GM18858 (cell line): ENCODE measurements around the gene RHBDD1.

Experiments
- ATAC-seq: cut with Tn5 transposase; IDR thresholded peaks from one replicate; pipeline ENCODE4 v1.9.1; 2021; ENCODE audit not compliant: unreplicated experiment

The RHBDD1 gene, protein sequence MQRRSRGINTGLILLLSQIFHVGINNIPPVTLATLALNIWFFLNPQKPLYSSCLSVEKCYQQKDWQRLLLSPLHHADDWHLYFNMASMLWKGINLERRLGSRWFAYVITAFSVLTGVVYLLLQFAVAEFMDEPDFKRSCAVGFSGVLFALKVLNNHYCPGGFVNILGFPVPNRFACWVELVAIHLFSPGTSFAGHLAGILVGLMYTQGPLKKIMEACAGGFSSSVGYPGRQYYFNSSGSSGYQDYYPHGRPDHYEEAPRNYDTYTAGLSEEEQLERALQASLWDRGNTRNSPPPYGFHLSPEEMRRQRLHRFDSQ

DNA sequence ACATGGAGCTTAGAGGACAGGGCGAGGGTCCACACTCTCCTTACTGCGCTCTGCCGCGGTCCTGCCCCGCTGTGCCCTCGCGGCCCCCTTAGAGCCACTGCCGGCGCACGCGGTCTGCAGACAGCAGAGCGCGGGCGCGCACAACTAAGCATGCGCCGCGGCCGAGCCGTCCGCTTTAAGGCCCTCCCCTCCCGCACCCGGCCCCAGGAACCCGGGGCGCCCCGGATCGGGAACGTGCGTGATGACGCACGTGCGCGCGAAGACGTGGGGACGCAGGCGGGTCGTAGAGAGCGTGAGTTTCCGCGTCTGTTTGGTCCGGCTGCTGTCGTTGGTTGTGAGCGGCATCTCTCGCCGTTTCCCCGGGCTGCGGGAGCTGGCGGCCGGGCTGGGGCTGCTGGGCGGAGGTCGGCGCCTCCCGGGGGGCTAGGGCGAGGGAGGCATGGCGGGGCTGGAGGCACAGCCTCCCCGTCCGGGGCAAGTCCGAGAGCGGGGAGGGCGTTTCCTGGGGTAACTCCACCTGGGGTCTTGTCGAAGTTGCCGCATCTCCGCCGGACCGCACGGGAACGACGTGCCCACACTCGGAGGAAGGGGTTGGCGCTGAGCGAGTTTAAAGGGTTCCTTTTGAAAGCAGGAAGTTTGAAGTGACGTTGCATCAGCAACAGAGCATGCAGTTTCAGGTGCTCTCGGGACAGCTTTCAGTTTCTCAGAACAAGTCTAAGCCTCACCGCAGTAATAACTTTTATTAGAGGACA lies at the start of gene RHBDD1:
TSS of gene RHBDD1 (plus strand) at position 259 of the 752 bp plus-strand sequence. CDS start 28,640 bp downstream, outside the sequence.
- ATAC-seq: peak; percentile 88

DNA sequence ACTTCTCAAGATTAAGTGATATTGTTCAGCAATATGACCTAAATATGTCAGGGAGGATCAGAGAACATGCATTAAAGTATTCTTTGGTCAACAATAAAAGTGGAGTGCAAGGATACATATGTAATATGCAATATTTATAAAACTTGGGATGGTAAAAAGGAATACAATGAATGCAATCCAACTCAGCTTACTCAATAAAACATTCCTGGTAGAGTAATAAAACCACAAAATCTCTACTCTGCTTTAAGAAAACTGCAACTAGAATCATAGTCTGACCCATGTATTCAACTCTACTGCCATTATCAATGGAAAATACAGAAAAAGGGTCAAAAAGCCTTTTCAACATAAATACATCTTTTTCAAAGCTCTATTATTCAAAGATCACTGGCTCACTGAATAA lies 47.8 kb upstream of the RHBDD1 start:
- ATAC-seq: no peak

DNA sequence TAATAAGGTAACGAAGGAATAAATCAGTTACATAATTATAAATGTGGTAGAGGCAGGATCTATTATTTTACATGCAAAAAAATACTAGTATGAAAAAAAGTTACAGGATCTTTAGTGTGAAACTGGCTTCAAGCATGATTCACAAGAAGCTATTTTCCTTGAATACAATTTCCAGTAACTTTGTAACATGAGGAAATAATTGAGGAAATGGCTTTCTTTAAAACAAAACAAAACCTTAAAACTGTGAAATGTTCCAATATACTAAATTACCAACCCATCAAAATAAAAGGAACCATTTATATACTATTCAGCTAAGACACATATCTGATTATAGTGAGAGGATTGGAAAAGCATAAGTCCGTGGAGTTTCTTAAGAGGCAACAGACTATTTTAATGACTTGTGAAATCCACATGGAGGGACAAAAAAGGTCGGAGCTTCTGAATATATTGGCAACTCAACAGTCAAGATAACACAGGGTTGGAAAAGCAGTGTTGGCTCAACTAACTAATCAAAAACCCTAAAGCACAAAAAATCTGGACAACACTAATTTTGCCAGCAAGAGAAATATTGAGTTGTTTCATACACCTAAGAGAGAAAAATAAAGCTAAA lies 46.9 kb upstream of the RHBDD1 start:
- no peak for ATAC-seq

DNA sequence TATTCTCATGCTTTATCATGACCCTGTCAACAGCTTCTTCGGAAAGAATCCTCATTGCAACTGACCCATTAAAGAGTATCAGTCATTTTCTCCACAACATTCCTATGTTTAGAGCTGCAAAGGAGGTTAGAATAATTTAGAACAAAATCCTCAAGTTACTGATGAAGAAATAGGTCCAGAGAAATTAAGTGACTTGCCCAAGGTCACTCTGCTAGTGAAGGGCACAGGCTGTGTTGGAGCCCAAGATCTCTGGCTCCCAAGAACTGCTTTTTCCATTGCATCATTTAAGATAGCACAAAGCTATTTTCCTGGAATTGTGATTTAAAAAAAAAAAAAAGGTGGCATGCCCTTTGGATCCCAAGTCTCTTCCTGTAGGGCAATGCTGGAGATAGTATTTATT lies 45.8 kb upstream of the RHBDD1 start:
- no peak for ATAC-seq

DNA sequence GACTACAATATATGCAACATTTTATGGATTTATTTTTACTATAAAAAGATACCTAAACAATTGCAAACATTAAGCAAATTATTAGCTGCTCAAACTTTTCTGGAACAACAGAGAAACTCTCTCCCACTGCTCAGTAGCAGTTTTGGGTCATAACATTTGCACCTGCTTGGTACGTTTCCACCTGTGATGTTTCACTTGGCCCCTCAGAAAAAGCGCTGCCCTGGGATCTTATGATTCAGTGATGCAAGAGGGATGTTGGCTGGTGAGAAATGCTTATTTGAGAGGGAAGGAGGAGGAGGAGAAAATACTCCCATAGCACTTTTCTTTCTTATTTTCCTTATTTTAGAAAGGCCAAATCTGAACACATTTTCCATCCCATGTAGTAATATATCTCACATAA lies 45.4 kb upstream of the RHBDD1 start:
- ATAC-seq: no peak

DNA sequence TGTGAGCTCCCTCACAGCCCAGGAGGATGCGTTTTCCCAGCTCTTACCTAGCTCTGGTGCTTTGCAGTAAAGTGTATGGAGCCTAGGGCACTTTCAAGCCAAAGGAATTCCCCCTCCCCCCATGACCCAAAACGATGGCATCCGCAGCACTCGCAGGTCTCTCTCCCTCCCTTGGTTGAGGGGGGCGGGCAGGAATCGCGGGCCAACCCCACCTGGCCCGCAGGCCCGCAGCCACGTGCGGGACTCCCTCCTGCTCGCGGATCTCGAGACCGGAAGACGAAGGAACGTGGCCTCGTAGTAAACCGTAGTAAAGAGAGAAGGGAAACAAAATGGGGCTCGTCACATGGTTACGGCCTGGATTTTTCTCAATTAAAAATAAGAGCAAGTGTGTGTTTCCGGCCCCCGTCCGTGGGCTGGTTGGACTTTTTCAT lies 44.8 kb upstream of the RHBDD1 start:
- ATAC-seq: peak; percentile 56

DNA sequence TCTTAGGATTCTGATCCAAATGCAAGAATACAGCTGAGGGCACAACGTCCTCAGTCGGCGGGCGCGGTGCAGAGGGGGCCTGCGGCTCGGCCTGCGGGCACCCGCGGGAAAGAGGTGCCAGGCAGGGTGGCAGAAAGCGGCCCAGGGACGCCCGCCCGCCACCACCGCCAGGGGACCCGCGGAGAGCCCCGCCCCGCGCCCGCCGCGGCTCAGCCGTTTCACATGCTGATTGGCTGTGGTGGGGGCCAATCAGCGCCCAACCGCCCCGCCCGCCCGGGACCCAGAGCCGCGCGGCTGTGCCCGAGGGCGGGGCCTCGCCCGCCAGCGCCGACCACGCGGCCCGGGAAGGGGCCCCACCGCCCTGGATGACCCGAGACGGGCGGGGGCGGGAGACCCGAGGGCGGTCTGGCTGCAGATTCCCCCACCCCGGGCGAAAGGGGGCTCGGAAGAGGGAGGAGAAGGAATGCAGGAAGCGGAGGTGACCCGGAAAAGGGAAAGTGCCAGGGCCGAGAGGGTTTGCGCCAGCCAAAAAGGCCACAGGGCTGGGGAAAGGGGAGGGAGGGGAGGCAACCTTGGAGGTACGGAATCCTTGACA lies 44.3 kb upstream of the RHBDD1 start:
- ATAC-seq: peak; percentile 94

DNA sequence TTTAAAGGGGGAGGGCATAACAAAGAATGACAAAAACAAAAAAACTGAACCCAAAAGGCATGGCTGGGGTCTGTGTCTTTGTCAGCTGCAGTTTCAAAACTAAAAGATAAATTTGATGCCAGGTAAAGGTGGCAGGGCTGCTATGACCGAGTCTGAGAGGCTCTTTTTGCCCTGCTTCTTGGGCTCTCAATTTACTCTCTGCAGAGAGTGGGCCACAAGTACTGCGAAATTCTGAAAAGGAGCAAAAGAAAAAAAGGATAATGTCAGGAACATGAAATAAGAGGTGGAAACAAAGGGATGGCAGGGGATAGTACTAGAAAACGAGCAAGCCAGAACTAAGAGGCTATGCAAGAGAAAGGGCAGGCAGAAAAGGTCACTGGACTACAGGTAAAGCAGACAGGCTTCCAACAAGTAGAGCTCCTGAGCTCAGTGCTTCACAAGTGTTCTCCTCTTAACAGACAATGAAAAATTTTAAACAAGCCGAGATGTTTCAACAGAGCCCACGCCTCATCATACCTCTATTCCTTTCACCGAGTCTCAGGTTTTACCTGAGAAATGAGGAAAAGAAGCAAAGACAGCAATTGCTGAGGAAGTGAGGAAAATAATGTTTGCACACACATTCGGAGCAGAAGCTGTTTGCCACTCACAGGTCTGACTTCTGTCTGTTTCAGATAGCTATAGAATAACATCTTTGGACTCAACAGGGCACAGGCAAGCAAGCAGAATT lies 43.5 kb upstream of the RHBDD1 start:
- ATAC-seq: no peak

DNA sequence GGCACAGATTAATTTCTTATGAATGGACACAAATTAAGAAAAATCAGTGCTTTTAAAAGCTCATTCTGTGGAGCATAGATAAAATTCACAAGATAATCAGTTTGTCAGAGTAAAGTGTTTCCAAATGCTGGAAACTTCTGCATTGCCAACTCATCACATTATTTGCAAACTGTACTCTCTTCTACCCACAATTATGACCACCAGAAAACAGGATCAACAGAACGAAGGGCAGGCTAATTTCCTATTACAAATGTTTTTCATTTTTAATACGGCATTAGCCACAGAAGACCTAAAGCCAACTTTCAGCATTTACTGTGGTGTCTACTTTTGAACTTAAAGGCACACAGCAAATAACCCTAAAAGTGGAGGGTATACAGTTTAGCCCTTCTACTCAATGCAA lies 42.2 kb upstream of the RHBDD1 start:
- no peak for ATAC-seq

DNA sequence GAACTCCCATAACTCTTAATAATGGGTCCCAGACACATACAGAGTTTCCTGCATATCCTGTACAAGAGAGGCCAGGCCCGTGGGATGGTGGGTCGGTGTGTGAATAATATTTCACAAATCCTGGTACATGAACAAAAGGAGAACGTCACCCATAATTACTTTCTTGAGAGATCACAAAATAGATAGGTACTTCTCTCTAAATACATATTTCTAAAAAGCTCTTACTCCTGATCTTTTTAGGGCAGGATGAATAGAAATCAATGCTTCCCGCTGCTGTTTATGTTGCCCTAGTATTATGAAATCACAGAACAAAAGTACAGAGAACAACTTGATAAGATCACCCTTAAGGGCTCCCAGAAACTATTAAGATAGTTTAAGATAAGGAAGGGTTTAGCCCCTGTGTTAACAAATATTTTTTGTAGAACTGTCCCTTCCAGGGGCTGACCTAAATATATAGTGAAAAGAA lies 41.6 kb upstream of the RHBDD1 start:
- no peak for ATAC-seq

DNA sequence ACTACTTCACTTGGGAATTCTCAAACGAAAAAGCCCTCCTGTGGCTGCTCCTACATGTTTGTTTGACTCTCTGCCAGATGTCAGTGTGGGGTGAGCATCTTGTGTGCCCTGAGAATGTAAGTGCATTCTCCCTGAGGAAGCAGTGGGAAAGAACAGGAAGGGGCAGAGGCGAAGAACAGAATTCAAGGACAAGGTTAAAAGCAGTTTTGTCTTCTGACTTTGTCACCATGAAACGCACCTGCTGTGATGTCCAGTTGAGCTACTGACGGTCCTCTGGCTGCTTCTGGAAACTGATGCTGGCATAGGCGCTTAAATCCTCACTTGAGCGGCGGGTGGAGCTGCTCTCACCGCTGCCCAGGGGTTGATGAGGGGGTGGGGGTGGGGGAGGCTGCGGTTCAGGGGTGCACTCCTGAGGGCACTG lies 41.1 kb upstream of the RHBDD1 start:
- no peak for ATAC-seq

DNA sequence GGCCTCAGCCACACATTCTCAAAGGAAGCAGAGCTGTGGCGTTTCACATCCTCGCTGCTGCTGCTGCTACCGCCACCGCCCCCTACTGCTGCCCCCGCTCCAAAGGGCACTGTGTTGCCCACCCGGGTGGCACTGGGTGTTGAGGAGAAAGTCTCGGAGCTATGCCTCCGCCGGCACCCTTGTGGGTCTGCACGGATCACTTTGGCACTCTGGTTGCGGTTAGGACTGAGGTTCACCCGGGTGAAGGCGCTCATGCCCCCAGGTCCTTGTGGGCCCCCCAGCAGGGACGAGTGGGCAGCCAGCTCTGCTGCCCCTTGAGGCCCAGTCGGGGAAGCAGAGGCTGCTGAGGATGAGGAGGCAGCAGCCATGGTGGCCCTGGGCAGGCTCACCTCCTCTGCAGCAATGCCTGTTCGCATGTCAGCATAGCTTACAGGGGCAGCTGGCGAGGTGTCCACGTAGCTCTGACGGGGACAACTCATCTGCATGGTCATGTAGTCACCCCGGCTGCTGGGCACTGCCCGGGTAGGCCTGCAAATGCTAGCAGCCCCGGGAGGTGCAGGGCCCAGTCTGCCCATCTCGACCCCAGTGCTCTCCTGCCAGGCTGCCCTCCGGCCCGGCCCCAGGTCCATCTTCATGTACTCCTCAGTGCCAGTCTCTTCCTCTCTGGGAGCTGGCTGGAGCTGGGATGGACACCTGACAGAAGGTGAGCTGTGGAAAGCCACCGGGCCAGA lies 40.4 kb upstream of the RHBDD1 start:
- ATAC-seq: no peak

DNA sequence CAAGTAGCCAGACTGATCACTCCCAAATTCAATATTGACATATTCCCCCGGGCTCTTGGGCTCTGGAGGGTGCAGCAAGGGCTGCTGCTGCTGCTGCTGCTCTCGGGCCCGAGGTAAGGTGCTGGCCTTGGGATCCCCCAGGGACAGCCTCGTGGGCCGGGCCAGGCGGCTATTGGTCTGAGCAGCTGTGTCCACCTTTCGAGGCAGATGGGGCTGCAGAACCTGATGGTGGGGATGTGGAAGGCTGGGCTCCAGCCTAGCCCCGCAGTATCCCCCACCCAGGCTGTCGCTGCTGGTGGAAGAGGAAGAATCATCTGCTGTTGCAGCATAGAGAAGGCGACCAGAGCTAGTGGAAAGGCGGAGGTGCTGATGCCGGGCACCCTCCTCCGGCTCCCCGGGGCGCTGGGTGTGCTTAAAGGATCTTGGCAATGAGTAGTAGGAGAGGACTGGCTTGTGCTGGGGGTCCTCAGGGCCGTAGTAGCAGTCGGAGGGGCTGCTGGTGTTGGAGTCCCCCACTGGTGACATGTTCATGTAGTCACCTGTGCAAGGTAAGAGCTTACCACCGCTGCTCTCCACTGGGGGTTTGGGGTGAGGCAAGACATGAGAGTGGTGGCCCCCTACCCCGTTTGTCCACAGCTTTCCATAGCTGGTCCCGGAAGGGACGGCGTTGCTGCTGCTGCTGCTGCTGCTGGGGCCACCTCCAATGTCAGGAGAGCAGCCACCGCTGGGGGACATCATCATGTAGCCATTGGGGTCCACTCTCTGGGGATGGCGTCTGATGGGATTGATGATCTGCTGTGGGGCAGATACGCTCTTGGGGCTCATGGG lies 39.6 kb upstream of the RHBDD1 start:
- ATAC-seq: no peak

DNA sequence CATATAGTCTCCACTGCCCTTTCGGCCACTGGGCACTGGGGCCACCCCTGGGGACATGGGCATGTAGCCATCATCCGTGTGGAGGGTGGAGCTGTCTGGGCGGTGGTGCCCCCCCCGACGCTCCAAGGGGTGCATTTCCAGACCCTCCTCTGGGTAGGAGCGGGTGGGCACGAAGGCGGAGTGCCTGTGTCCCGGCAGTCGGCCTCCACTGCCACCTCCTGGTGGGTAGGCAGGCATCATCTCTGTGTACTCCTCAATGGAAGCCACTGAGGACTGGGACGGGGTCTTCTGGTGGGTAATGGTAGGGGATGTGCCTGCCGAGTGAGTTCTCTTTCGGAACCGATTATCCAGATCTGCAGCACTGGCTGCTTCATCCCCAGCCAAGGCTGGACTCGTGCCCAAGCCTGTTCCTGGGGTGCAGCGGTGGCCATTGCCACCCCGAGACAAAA lies 39.0 kb upstream of the RHBDD1 start:
- no peak for ATAC-seq

DNA sequence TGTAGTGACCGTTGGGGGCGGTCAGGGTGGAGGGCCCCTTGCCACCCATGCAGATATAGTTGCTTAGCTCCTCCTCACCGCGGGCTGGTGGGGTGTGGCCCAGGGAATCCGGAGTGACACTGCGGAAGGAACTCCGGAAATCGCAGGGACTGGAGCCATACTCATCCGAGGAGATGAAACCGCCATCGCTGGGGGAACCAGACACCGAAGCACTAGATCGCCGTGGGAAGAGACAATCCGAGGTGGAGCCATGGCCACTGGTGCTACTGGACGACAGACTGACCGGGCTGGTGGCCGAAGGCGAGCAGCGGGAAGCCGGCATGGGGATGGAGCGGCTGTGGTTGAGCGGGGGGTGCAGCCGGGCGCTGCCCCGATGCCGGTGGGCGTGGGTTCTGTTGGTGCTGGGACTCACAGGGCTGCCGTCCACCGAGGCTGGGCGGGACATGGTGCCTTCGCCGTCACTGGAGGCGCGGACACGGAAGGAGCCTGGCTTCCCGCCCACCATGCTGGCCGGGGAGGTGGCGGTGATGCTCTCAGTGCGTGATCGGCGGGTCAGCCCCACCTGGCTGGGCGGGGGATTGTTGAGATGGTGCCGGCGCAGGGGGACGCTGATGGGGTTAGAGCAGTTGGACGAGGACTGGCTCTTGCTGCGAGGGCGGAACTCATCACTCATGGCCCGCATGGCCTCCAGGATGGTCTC lies 38.4 kb upstream of the RHBDD1 start:
- ATAC-seq: no peak

DNA sequence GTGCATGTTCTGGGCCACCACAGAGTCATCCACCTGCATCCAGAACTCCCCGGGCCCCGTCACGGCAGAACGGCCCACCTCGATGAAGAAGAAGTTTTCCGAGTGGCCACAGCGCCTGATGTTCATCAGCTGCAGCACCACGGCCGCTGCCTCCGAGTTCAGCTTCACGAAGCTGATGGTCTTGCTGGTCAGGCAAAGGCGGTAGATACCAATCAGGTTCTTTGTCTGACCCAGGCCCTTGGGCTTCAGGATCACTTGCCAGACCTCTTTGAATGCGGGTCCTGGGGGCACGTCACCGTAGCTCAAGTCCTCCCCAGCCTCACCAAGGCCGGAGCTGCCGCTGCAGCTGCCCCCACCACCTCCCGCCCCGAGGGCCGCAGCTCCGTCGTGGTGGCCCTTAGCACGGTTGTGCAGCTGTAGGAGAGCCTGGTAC lies 37.8 kb upstream of the RHBDD1 start:
- ATAC-seq: no peak

DNA sequence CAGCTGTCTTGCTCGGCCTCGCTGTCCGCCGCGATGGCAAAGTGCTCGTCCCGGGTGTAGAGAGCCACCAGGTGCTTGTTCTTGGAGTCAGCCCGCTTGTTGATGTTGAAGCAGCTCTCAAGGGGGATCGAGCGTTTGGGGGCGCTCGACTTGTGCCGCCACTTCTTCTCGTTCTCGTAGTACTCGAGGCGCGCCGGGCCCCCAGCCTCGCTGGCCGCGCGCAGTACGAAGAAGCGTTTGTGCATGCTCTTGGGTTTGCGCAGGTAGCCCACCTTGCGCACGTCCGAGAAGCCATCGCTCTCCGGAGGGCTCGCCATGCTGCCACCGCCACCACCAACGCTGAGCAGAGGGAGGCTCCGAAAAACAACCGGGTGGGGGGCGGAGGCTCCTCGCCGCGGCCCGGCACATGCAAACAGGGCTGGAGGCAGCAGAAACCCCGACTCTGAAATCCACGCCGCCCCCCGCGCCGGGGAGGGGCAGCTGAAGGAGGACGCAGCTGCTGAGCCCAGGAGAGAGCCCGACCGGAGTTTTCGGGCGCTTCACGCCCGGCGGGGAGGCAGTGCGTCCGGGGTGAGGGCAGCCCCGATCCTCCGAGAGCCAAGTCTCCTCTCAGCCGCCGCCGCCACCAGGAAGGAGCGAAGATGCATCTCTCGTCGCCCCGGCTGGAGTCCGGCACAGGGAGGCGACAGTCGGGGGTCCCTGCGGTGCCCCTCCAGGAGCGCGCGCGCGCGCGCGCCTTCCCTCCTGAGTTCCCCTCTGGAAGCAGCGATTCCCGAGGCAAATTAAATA lies 37.2 kb upstream of the RHBDD1 start:
- ATAC-seq: peak; percentile 18
